ENCODE measurements around the gene MUC5B. TPM values are rescaled to one million over a fixed set of nuclear protein-coding genes. Genes with fewer than 3 reads are reported as not detected.

The MUC5B gene
- total RNA-seq, 1 donor from 2014 or later, result not detected

- Histone ChIP-seq H3K27ac (replicated peaks) (no peak overlapping the region), H3K27me3 (ENCODE audit: low read depth) (no peaks in the 10 kb centered on the region), H3K4me1 (peaks cover 17% of the 10 kb centered on the region), H3K36me3 (peaks cover 55% of the 10 kb centered on the region), H3K9me3 (replicated peaks) (no peaks in the 10 kb centered on the region), H3K4me3 (no peak overlapping the region)
- TF ChIP-seq CTCF (IDR thresholded peaks at IDR 0.05; ENCODE audit: borderline replicate concordance), result no peak
- intact Hi-C loops (cut with micrococcal nuclease), result no loop called here
- DNase-seq, result no peak
These were observed 69.3 kb downstream of the MUC5B start for GRCh38 chr11:1292018-1292643.

GRCh38 chr11:1292644-1293618 lies 70.1 kb downstream of the MUC5B start:
- Histone ChIP-seq H3K27ac (replicated peaks) (no peak overlapping the region), H3K27me3 (ENCODE audit: low read depth) (no peaks in the 10 kb centered on the region), H3K9me3 (replicated peaks) (no peaks in the 10 kb centered on the region), H3K4me1 (peaks cover 25% of the 10 kb centered on the region), H3K4me3 (no peak overlapping the region), H3K36me3 (peaks cover 53% of the 10 kb centered on the region)
- intact Hi-C loops (cut with micrococcal nuclease), result no loop called here
- peak; percentile 11 for DNase-seq
- TF ChIP-seq CTCF (IDR thresholded peaks at IDR 0.05; ENCODE audit: borderline replicate concordance), result no peak

GRCh38 chr11:1293619-1294015 lies 70.8 kb downstream of the MUC5B start:
- no peak overlapping the region for H3K27ac ChIP-seq (replicated peaks)
- peak; percentile 9 for DNase-seq
- H3K4me1 ChIP-seq, result peaks cover 32% of the 10 kb centered on the region
- H3K27me3 ChIP-seq (ENCODE audit: low read depth), result no peaks in the 10 kb centered on the region
- no peaks in the 10 kb centered on the region for H3K9me3 ChIP-seq (replicated peaks)
- H3K36me3 ChIP-seq, result peaks cover 46% of the 10 kb centered on the region
- H3K4me3 ChIP-seq, result no peak overlapping the region
- intact Hi-C loops (cut with micrococcal nuclease), result no loop called here
- TF ChIP-seq CTCF (IDR thresholded peaks at IDR 0.05; ENCODE audit: borderline replicate concordance), result no peak

GRCh38 chr11:1295086-1295485 lies 72.2 kb downstream of the MUC5B start:
- H3K27me3 ChIP-seq (ENCODE audit: low read depth), result no peaks in the 10 kb centered on the region
- no peak for TF ChIP-seq CTCF (IDR thresholded peaks at IDR 0.05; ENCODE audit: borderline replicate concordance)
- H3K36me3 ChIP-seq, result peaks cover 31% of the 10 kb centered on the region
- H3K27ac ChIP-seq (replicated peaks), result no peak overlapping the region
- intact Hi-C loops (cut with micrococcal nuclease), result no loop called here
- DNase-seq, result no peak
- H3K4me3 ChIP-seq, result no peak overlapping the region
- no peaks in the 10 kb centered on the region for H3K9me3 ChIP-seq (replicated peaks)
- H3K4me1 ChIP-seq, result peaks cover 46% of the 10 kb centered on the region

GRCh38 chr11:1295591-1295990 lies 72.7 kb downstream of the MUC5B start:
- H3K36me3 ChIP-seq, result peaks cover 26% of the 10 kb centered on the region
- no peaks in the 10 kb centered on the region for H3K9me3 ChIP-seq (replicated peaks)
- peaks cover 50% of the 10 kb centered on the region for H3K4me1 ChIP-seq
- no peak for DNase-seq
- no peaks in the 10 kb centered on the region for H3K27me3 ChIP-seq (ENCODE audit: low read depth)
- no peak overlapping the region for H3K27ac ChIP-seq (replicated peaks)
- intact Hi-C loops (cut with micrococcal nuclease), result no loop called here
- no peak overlapping the region for H3K4me3 ChIP-seq
- TF ChIP-seq CTCF (IDR thresholded peaks at IDR 0.05; ENCODE audit: borderline replicate concordance), result no peak
